ENCODE measurements around the gene SNCG.

DNA sequence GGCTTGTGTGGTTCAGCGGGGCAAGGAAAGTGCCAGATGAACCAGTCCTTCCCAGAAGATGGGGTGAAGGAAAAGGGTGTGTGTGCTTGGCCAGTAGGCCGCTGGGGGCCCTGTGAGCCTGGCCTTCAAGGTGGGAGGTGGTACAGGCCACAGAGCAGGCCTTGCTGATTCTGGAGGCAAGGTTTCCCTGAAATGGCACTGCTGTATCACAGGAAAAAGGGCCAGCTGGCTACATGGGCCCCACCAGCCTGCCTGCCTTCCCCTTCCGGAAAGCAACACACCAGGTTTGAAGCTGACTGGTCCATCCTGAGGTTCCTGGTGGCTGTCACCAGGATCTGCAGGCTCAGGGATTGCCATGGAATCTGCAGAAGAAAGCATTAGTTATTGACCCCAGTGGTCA is 13.5 kb upstream of the SNCG start:
- TF ChIP-seq, protein P1, sequence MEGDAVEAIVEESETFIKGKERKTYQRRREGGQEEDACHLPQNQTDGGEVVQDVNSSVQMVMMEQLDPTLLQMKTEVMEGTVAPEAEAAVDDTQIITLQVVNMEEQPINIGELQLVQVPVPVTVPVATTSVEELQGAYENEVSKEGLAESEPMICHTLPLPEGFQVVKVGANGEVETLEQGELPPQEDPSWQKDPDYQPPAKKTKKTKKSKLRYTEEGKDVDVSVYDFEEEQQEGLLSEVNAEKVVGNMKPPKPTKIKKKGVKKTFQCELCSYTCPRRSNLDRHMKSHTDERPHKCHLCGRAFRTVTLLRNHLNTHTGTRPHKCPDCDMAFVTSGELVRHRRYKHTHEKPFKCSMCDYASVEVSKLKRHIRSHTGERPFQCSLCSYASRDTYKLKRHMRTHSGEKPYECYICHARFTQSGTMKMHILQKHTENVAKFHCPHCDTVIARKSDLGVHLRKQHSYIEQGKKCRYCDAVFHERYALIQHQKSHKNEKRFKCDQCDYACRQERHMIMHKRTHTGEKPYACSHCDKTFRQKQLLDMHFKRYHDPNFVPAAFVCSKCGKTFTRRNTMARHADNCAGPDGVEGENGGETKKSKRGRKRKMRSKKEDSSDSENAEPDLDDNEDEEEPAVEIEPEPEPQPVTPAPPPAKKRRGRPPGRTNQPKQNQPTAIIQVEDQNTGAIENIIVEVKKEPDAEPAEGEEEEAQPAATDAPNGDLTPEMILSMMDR (IDR thresholded peaks at IDR 0.05): no peak
- no peak for TF ChIP-seq POLR2A (IDR thresholded peaks at IDR 0.05)
